CD4-positive, alpha-beta T cell treated with Interleukin-12 subunit alpha and Interleukin-12 subunit beta, for 1 hour (primary cell): Measurements from ENCODE around the gene ACSL6.
A peak's percentile ranks its signal among the peaks of the same experiment; 100 is the strongest.

Source experiments
- DNase-seq: peaks from one replicate; pipeline ENCODE4 v3.0.0-alpha.2; 2020

Gene ACSL6

GRCh38 chr5:132011622-132012343 lies at the start of gene ACSL6:
Gene ACSL6 (minus strand): TSS chr5:132011658. CDS start chr5:132011553, 105 bp downstream.
- DNase-seq = peak; percentile 50

GRCh38 chr5:132060501-132061161 lies 49.2 kb upstream of the ACSL6 start, which contains the start of gene IL3:
Gene IL3 (plus strand): TSS chr5:132060655. CDS start chr5:132060707, 52 bp downstream.
- DNase-seq = no peak

- no peak for DNase-seq
Measured at GRCh38 chr5:132059696-132060500, 48.4 kb upstream of the ACSL6 start.

GRCh38 chr5:132059043-132059695 lies 47.7 kb upstream of the ACSL6 start:
- peak; percentile 42 for DNase-seq

GRCh38 chr5:132058646-132059042 lies 47.2 kb upstream of the ACSL6 start:
- no peak for DNase-seq

GRCh38 chr5:132057498-132058255 lies 46.2 kb upstream of the ACSL6 start:
- no peak for DNase-seq

GRCh38 chr5:132056610-132057497 lies 45.4 kb upstream of the ACSL6 start:
- no peak for DNase-seq

GRCh38 chr5:132055808-132056609 lies 44.6 kb upstream of the ACSL6 start:
- peak; percentile 64 for DNase-seq

GRCh38 chr5:132055441-132055807 lies 44.0 kb upstream of the ACSL6 start:
- DNase-seq = no peak

GRCh38 chr5:132054697-132055440 lies 43.4 kb upstream of the ACSL6 start:
- no peak for DNase-seq

GRCh38 chr5:132054031-132054696 lies 42.7 kb upstream of the ACSL6 start:
- no peak for DNase-seq

- DNase-seq = no peak
Measured at GRCh38 chr5:132053483-132053882, 42.0 kb upstream of the ACSL6 start.

GRCh38 chr5:132052520-132052919 lies 41.1 kb upstream of the ACSL6 start:
- DNase-seq = no peak

GRCh38 chr5:132050661-132051552 lies 39.4 kb upstream of the ACSL6 start:
- DNase-seq = no peak

- no peak for DNase-seq
Measured at GRCh38 chr5:132050136-132050535, 38.7 kb upstream of the ACSL6 start.

GRCh38 chr5:132049559-132049958 lies 38.1 kb upstream of the ACSL6 start:
- no peak for DNase-seq

- no peak for DNase-seq
Measured at GRCh38 chr5:132049093-132049492, 37.6 kb upstream of the ACSL6 start.

- no peak for DNase-seq
Measured at GRCh38 chr5:132046880-132047299, 35.4 kb upstream of the ACSL6 start.
